HEK293 (cell line): ENCODE measurements around the gene SPON1.

Experiments
- BCL11A ChIP-seq: fragments of 450-650 bp; formaldehyde crosslinking; IDR thresholded peaks from 2 replicates; pipeline ENCODE4 v1.5.1; 2016; ENCODE audit warnings: low read depth, missing biosample characterization, missing genetic modification characterization
- CTCF ChIP-seq: fragments of 450-650 bp; formaldehyde crosslinking; IDR thresholded peaks from 2 replicates; pipeline ENCODE4 v1.5.1; 2016; ENCODE audit warnings: missing biosample characterization, missing genetic modification characterization
- PRDM10 ChIP-seq: fragments of 450-650 bp; formaldehyde crosslinking; IDR thresholded peaks from 2 replicates; pipeline ENCODE4 v1.5.1; 2016; ENCODE audit warnings: missing biosample characterization, missing genetic modification characterization
- YY1 ChIP-seq: fragments of 450-650 bp; formaldehyde crosslinking; IDR thresholded peaks from 2 replicates; pipeline ENCODE4 v1.5.1; 2018; ENCODE audit warnings: missing biosample characterization, missing genetic modification characterization
- ZEB2 ChIP-seq: fragments of 450-650 bp; formaldehyde crosslinking; IDR thresholded peaks from 2 replicates; pipeline ENCODE4 v1.5.1; 2016; ENCODE audit warnings: missing biosample characterization, missing genetic modification characterization
- ZNF23 ChIP-seq: fragments of 450-650 bp; formaldehyde crosslinking; IDR thresholded peaks from 2 replicates; pipeline ENCODE4 v1.5.1; 2016; ENCODE audit warnings: missing biosample characterization, missing genetic modification characterization, borderline replicate concordance
- ZNF501 ChIP-seq: fragments of 450-650 bp; formaldehyde crosslinking; IDR thresholded peaks from 2 replicates; pipeline ENCODE4 v1.5.1; 2016; ENCODE audit warnings: missing biosample characterization, missing genetic modification characterization
- ZNF548 ChIP-seq: fragments of 450-650 bp; formaldehyde crosslinking; IDR thresholded peaks from 2 replicates; pipeline ENCODE4 v1.5.1; 2016; ENCODE audit warnings: missing biosample characterization, missing genetic modification characterization

- no peak for TF ChIP-seq ZNF501 (tag by site-specific recombination)
- TF ChIP-seq PRDM10 = no peak
- no peak for TF ChIP-seq ZNF23 (tag by site-specific recombination)
- TF ChIP-seq BCL11A = no peak
- no peak for TF ChIP-seq ZNF548
- no peak for TF ChIP-seq ZEB2
- no peak for TF ChIP-seq CTCF (tag by site-specific recombination)
- TF ChIP-seq YY1 = no peak
Measured at GRCh38 chr11:13924801-13925327, 37.7 kb upstream of the SPON1 start.
